PFSK-1 (cell line): ENCODE results near the gene MVK.

Source experiments
- POLR2AphosphoS5 ChIP-seq: IDR thresholded peaks from 2 replicates; pipeline ENCODE4 v1.6.1; 2012; ENCODE audit warnings: low read depth, mild to moderate bottlenecking, control low read depth, low read length, moderate library complexity
- TAF1 ChIP-seq: IDR thresholded peaks from 2 replicates; pipeline ENCODE4 v1.6.1; 2012; ENCODE audit warnings: low read length, control low read depth, borderline replicate concordance; ENCODE audit not compliant: insufficient read depth
- TF ChIP-seq, protein P1 (sequence below), 2 experiments: IDR thresholded peaks; 2 replicates each; pipeline versions ENCODE4 v1.6.1 to v1.8.0; 2011 to 2012; ENCODE audit warnings: low read depth in 2 of 2, low read length in 2 of 2, control low read depth in 1 of 2, inconsistent platforms in 1 of 2, mild to moderate bottlenecking in 1 of 2, moderate library complexity in 1 of 2; ENCODE audit not compliant: insufficient read depth in 1 of 2

DNA sequence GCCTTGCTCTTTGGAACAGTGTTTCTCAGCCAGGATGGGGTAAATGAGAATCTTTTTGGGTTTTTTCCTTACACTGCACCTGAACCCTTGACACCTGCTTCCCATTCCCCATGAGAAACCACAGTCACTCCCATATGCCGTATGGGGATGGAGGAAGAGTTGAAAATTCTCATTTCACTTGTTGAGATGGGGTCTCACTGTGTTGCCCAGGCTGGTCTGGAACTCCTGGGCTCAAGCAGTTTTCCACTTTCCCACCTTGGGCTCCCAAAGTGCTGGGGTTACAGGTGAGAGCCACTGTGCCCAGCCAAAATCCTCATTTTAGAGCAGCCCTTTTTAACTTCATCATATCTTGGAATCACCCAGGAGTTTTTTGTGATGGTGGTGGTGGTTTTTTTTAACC is 3.7 kb downstream of the MVK start:
- no peak for TF ChIP-seq TAF1
- TF ChIP-seq POLR2AphosphoS5, result no peak
- TF ChIP-seq, protein P1, sequence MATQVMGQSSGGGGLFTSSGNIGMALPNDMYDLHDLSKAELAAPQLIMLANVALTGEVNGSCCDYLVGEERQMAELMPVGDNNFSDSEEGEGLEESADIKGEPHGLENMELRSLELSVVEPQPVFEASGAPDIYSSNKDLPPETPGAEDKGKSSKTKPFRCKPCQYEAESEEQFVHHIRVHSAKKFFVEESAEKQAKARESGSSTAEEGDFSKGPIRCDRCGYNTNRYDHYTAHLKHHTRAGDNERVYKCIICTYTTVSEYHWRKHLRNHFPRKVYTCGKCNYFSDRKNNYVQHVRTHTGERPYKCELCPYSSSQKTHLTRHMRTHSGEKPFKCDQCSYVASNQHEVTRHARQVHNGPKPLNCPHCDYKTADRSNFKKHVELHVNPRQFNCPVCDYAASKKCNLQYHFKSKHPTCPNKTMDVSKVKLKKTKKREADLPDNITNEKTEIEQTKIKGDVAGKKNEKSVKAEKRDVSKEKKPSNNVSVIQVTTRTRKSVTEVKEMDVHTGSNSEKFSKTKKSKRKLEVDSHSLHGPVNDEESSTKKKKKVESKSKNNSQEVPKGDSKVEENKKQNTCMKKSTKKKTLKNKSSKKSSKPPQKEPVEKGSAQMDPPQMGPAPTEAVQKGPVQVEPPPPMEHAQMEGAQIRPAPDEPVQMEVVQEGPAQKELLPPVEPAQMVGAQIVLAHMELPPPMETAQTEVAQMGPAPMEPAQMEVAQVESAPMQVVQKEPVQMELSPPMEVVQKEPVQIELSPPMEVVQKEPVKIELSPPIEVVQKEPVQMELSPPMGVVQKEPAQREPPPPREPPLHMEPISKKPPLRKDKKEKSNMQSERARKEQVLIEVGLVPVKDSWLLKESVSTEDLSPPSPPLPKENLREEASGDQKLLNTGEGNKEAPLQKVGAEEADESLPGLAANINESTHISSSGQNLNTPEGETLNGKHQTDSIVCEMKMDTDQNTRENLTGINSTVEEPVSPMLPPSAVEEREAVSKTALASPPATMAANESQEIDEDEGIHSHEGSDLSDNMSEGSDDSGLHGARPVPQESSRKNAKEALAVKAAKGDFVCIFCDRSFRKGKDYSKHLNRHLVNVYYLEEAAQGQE (IDR thresholded peaks at IDR 0.05; ENCODE audit: insufficient read depth in 1 of 2, low read depth in 2 of 2, low read length in 2 of 2), result no peak
